Measurements from ENCODE around the gene PERCC1.

PERCC1 gene

DNA sequence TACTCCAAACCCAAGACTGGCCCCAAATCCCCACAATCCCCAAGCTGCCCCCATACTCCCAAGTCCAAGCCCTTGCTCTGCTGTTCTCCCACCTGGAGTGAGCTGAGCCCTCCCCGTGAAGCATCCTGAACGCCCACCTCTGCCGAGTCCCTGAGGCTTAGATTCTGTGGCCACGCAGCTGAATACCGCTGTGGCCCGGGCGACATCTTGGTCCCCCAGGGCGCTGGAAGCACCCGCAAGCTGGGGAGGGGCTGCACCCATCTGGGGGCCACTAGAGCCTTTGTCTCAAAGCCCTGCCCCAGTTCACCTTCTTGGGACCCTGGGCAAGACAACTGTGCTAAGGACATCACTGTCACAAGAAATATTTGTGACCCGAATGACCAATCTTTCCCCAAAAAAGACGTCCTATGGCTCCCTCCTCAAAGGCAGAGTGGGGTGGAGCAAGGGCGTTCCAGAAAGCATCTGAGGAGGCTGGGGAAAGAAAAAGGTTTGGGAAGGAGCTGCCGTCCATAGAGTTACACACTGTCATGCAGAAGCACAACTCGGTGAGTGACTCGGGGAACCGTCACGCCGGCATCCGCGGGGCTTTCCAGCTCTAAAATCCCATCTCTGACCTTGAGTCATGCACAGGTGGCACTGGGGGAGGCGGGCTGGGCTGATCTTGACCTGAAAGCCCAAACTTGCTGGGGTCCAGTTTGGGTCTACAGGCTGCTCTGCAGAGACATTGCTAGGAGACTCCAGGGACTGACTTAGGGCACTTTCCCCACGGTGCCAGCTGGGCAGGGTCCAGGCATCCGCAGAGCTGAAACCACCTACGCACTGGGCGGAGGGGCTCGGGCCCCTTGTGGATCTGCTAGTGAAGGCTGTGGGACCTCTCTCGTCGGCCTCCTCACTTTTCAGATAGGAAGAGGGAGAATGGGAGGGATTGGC is 51.3 kb downstream of the PERCC1 start:
- no peak overlapping the region for H3K4me3 ChIP-seq
- no peak overlapping the region for H3K27ac ChIP-seq

All from skin epidermis (tissue), 12 donors.